ENCODE results near the gene ACAD8. TPM values are rescaled to one million over a fixed set of nuclear protein-coding genes. Genes with fewer than 3 reads are reported as not detected.
A peak's percentile ranks its signal among the peaks of the same experiment; 100 is the strongest.
"Not testable (repeated sequence)": the region's sequence is repeated elsewhere in the genome, so short reads cannot be mapped to it uniquely, and the experiment has no call there.

ACAD8 gene
- total RNA-seq, 6 experiments from 2014 or later, result 19.1 to 28.3 (median 24.4) TPM

DNA sequence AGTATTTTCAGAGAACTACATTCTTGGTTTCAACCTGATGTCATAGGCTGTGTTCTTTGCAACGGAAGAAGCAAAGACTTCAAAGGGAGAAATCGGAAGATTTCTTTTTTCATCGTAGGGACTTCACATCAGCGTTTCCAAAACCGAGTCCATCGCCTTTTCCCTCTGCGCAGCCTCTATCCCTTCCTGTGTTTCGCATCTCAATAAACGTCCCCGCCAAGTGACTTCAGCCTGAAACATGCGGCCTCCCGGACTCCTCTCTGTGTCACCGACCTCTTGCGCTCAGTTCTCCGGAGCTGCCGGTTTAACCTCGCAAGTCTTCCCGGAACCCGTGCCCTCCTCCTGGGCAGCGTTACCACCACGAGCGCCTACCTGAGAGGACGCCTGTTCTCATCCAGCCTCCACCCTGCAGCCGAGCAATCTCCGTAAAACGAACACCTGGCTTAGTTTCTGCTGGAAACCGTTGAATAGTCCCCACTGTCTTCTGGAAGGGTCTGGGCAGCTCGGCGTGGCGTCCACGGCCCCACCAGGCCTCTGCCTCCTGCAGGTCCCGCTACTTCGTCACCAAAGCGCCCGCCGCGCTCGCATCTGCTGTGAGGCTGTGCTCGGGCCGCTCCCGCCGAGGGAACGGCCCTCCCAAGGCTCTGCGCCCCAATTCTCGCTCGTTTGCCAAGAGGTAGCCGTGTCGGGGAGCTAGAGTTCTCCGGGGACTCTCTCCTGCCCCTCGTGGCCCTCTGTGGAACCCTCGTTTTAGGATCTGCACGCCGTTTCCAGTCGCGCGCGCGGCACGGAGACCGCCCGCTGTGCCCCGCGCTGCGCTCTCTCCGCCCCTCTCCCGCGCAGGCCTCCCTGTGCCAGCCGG, 22.4 kb downstream of the ACAD8 start, which contains the start of gene GLB1L3:
Gene GLB1L3 (plus strand): TSS at position 846 of the 862 bp plus-strand sequence. CDS start 362 bp downstream, outside the sequence.
- intact Hi-C loops (cut with DNase I), result no loop called here
- H3K36me3 ChIP-seq, result no peaks in the 10 kb centered on the region
- ATAC-seq (peak; percentile 29 to 58 (median 38)), DNase-seq (peak in 1 of 3 donors; percentile 40)
- H3K9me3 ChIP-seq, result no peaks in the 10 kb centered on the region
- no peak for TF ChIP-seq POLR2A (IDR thresholded peaks at IDR 0.05)
- TF ChIP-seq, protein P1, sequence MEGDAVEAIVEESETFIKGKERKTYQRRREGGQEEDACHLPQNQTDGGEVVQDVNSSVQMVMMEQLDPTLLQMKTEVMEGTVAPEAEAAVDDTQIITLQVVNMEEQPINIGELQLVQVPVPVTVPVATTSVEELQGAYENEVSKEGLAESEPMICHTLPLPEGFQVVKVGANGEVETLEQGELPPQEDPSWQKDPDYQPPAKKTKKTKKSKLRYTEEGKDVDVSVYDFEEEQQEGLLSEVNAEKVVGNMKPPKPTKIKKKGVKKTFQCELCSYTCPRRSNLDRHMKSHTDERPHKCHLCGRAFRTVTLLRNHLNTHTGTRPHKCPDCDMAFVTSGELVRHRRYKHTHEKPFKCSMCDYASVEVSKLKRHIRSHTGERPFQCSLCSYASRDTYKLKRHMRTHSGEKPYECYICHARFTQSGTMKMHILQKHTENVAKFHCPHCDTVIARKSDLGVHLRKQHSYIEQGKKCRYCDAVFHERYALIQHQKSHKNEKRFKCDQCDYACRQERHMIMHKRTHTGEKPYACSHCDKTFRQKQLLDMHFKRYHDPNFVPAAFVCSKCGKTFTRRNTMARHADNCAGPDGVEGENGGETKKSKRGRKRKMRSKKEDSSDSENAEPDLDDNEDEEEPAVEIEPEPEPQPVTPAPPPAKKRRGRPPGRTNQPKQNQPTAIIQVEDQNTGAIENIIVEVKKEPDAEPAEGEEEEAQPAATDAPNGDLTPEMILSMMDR (IDR thresholded peaks at IDR 0.05), result peak in 3 of 4 donors; percentile 12 to 25 (median 24)
- H3K27me3 ChIP-seq, result peaks cover 5 to 24% of the 10 kb centered on the region in 2 donors
- 3% methylated on average over 30 of the region's 68 CpGs for WGBS (ENCODE audit: insufficient coverage, low coverage, low lambda C conversion rate, missing lambda C conversion rate)
- no peak within 1 kb of the TSS for H3K27ac ChIP-seq
- peaks cover 0 to 18% (median 0%) of the 10 kb centered on the region in 4 donors for H3K4me1 ChIP-seq
- peak within 1 kb of the TSS in 2 of 3 donors; percentile 12 to 18 for H3K4me3 ChIP-seq

DNA sequence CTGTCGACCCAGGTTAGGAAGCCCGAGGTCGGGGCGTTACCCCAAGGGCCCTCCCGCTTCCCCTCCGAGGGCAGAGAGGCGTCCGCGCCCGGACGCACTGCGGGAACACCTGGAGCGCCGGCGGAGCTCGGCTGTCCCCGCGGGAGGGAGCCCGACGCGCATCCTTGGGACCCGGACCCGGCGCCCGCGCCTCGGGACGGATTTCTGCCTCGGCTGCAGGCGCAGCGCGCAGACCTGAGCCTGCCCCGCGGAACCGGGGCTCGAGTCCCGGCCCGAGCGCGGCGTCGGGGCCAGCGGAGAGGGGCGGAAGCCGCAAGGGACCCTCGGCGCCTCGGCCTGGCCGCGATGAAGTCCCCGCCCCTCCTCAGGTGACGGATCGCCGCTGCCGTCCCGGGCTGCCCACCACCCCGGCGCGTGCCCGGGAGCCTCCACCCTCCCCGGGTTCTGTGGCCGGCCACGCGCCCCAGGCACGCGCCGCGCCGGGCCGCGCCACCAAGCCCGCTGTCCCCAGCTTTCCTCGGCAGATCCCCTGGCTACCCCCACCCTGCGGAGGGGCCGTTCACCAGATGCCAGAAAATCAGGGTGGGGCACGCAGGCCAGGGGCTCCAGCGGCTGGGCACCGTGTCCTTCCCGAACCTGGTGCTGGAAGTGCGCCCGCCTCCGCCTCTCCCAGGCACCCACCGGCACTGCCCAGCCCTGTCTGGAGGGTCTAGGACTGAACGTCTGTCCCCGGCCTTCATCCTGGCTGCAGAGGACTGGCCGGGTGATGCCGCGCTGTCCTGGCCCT, 23.2 kb downstream of the ACAD8 start:
- DNase-seq (no peak), ATAC-seq (peak in 1 of 4 donors; percentile 11)
- WGBS (ENCODE audit: insufficient coverage, low coverage, low lambda C conversion rate, missing lambda C conversion rate), result 0% methylated on average over 7 of the region's 88 CpGs
- H3K36me3 ChIP-seq, result no peaks in the 10 kb centered on the region
- peaks cover 0 to 18% (median 0%) of the 10 kb centered on the region in 4 donors for H3K4me1 ChIP-seq
- H3K27me3 ChIP-seq, result peaks cover 5 to 24% of the 10 kb centered on the region in 2 donors
- TF ChIP-seq, protein P1 (IDR thresholded peaks at IDR 0.05), result no peak
- no peak for TF ChIP-seq POLR2A (IDR thresholded peaks at IDR 0.05)
- intact Hi-C loops (cut with DNase I), result no loop called here
- no peaks in the 10 kb centered on the region for H3K9me3 ChIP-seq
- H3K4me3 ChIP-seq, result peak overlapping the region in 2 of 3 donors; percentile 12 to 18
- no peak overlapping the region for H3K27ac ChIP-seq

DNA sequence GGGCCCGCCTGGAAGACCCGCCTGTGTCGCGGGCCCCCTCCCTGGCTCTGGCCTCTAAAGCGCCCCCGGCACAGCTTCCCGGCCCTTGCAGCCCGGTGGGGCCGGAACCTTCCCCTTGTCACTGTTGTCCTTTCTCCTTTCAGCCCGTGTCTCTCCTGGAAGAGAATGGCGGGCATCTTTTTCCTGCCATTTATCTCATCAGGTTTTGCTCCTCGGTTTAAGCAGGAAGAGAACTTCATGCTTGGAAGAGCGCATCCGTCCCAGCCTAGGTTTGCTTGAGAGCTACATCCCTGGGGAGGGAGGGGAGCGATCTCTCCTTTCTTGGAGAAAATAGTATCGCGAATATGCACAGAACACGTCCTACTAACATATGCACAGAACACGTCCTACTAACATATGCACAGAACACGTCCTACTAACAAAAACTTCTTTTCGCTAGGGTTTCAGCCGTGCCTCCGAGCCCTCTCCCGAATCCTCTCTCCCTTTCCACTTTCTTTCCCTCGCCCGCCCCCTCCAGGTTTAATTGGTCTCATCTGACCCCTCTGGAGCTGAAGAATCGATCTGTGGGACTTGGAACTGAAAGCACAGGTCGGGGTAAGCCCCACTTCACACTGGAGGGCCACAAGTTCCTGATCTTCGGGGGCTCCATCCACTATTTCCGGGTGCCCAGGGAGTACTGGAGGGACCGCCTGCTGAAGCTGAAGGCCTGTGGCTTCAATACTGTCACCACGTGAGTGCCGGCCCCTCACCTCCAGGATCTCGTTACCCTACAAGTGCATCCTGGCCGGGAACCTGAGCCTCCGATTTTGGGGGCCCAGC, 24.0 kb downstream of the ACAD8 start:
- Histone ChIP-seq H3K36me3 (no peaks in the 10 kb centered on the region), H3K27ac (no peak overlapping the region), H3K4me3 (no peak overlapping the region), H3K9me3 (no peaks in the 10 kb centered on the region), H3K27me3 (peaks cover 5 to 24% of the 10 kb centered on the region in 2 donors), H3K4me1 (peaks cover 0 to 14% (median 0%) of the 10 kb centered on the region in 4 donors)
- TF ChIP-seq POLR2A (IDR thresholded peaks at IDR 0.05), result no peak
- TF ChIP-seq, protein P1 (IDR thresholded peaks at IDR 0.05), result no peak
- ATAC-seq (no peak), DNase-seq (no peak)
- WGBS (ENCODE audit: insufficient coverage, low coverage, low lambda C conversion rate, missing lambda C conversion rate), result 19% methylated on average over 30 of the region's 36 CpGs
- intact Hi-C loops (cut with DNase I), result no loop called here

DNA sequence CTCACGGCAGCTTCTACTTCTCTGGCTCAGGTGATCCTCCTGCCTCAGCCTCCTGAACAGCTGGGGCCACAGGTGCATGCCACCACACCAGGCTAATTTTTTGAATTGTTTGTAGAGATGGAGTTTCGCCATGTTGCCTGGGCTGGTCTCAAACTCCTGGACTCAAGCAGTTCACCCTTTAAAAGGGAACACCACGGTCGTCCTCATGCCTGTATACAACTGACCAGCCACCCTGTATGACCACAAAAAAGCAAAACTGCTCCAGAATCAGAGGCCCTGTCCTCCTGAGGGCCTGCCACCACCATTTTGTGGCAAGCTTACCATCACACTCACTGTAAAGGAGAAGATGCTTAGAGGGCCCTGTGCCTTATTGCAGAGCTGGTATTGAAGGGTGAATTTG, 25.0 kb downstream of the ACAD8 start:
- DNase-seq, result no peak
- WGBS (ENCODE audit: insufficient coverage, low coverage, low lambda C conversion rate, missing lambda C conversion rate), result 85% methylated on average over 4 of the region's 4 CpGs

DNA sequence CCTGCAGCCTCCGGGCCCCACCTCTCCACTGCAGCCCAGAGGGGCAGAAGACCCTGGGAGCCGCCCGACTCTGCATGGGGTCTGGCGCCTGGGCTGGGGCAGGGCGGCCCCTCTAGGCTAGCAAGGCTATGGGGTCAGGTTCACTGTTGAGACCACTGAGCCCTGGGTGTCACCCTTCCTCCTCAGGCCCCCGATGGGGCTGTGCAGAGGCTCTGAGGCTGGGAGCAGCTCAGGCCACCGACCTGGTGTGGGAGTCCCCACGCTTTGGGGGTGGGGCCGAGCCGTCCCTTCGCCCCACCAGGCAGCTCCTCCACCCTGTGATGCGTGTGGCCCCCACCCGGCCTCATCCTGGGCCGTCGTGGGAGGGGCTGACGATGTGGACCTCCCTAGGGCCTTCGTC, 28.3 kb downstream of the ACAD8 start:
- ATAC-seq, result not testable (repeated sequence)
- WGBS (ENCODE audit: insufficient coverage, low coverage, low lambda C conversion rate, missing lambda C conversion rate), result no CpG with 5 or more reads among the region's 17 CpGs

More for the DNA sequence above, 25.0 kb downstream of the ACAD8 start:
- H3K4me1 ChIP-seq, result peaks cover 0 to 20% (median 0%) of the 10 kb centered on the region in 4 donors
- no peak overlapping the region for H3K27ac ChIP-seq
- no peaks in the 10 kb centered on the region for H3K9me3 ChIP-seq
- intact Hi-C loops (cut with DNase I), result no loop called here
- TF ChIP-seq, protein P1 (IDR thresholded peaks at IDR 0.05), result no peak
- no peak for TF ChIP-seq POLR2A (IDR thresholded peaks at IDR 0.05)
- no peaks in the 10 kb centered on the region for H3K36me3 ChIP-seq
- H3K27me3 ChIP-seq, result peaks cover 5 to 24% of the 10 kb centered on the region in 2 donors
- H3K4me3 ChIP-seq, result no peak overlapping the region
- no peak for ATAC-seq

More for the DNA sequence above, 28.3 kb downstream of the ACAD8 start:
- intact Hi-C loops (cut with DNase I); DNase-seq; H3K36me3 ChIP-seq; H3K9me3 ChIP-seq; H3K27ac ChIP-seq; H3K4me3 ChIP-seq: not testable (repeated sequence)
- peaks cover 5 to 13% of the 10 kb centered on the region in 2 donors for H3K27me3 ChIP-seq
- H3K4me1 ChIP-seq, result peaks cover 0 to 10% (median 0%) of the 10 kb centered on the region in 4 donors

All from right lobe of liver (tissue), 6 donors.